Cardiac septum (tissue), 1 donor: ENCODE measurements around the gene TAT. TPM values are rescaled to one million over a fixed set of nuclear protein-coding genes. Genes with fewer than 3 reads are reported as not detected.
A peak's percentile ranks its signal among the peaks of the same experiment; 100 is the strongest.
"Not testable (repeated sequence)": the region's sequence is repeated elsewhere in the genome, so short reads cannot be mapped to it uniquely, and the experiment has no call there.

ENCODE experiments used
- DNase-seq: peaks from one replicate; pipeline ENCODE4 v3.0.0-alpha.2; 2020; ENCODE audit warnings: low spot score
- intact Hi-C: fragments of 100-400 bp; cut with DNase I; formaldehyde crosslinking; loops from one replicate; pipeline ENCODE4 v1.14.0; 2022
- long read RNA-seq: library from polyadenylated mRNA; unstranded; transcript quantifications from one replicate; pipeline ENCODE4 v2.0.0, GENCODE V29; 2021
- total RNA-seq: library from RNA; stranded (reverse); fragmentation: NEBNext Ultra II Directional; extraction: Animal tissue kit (Norgen Biotek cat#: 25700); gene quantifications from one replicate; pipeline ENCODE4 v1.2.1, GENCODE V29; 2021
- donor health status: DM: no; HTN: no; CAD: no.

TAT gene
- not detected for total RNA-seq
- long read RNA-seq = 0 reads

- intact Hi-C loops = no loop called here
These were observed at the start of gene TAT for GRCh38 chr16:71576971-71577370. TSS of gene TAT (minus strand) at chr16:71577092. CDS start at chr16:71576415, 677 bp downstream.

GRCh38 chr16:71626018-71626857 is 49.3 kb upstream of the TAT start, which contains the start of gene MARVELD3:
TSS of gene MARVELD3 (plus strand) at chr16:71626184. CDS start at chr16:71626230, 46 bp downstream.
- intact Hi-C loops = no loop called here
- no peak for DNase-seq

More at GRCh38 chr16:71576971-71577370, at the start of gene TAT:
- DNase-seq = no peak

GRCh38 chr16:71625113-71625850 is 48.4 kb upstream of the TAT start:
- intact Hi-C loops = no loop called here
- no peak for DNase-seq

DNA sequence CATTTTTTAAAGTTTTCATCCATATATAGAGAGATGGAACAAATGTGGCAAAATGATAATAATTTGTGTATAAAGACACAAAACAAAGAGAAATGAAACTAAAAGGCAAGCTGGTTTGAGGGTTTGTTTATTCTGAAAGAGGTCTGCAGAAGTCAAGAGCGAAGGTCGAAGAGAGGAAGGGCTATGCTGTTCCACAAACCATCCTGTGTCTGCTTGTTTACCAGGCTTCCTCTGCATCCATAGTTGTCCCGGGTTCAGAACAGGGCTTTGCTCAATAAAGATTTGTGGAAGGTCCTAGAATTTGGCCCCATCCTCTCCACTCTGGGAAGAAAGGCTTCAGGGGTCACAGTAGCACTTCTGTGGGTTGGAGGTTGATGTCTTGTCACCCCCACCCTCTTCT is 46.7 kb upstream of the TAT start:
- intact Hi-C loops = no loop called here
- DNase-seq = no peak

DNA sequence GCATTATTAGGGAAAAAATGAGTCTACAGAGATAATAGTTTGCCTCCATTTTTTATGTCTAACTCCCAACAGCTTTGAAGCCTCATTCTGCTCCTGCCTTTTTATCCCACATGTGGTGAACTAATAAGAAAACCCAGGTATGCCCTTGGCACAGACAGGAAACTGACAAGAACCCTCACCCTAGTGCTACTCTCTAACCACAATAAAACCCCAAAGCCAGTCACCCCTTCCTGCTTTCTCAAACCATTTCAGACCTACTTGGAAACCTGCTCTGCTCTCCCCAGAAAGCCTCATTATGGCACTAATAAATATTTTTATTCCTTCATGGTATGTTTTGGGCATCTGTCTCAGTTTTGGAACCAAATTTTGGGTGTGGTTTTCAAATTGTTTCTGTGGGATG is 45.2 kb upstream of the TAT start:
- no peak for DNase-seq
- intact Hi-C loops = no loop called here

GRCh38 chr16:71618429-71618828 is 41.5 kb upstream of the TAT start:
- intact Hi-C loops = no loop called here
- DNase-seq = no peak

DNA sequence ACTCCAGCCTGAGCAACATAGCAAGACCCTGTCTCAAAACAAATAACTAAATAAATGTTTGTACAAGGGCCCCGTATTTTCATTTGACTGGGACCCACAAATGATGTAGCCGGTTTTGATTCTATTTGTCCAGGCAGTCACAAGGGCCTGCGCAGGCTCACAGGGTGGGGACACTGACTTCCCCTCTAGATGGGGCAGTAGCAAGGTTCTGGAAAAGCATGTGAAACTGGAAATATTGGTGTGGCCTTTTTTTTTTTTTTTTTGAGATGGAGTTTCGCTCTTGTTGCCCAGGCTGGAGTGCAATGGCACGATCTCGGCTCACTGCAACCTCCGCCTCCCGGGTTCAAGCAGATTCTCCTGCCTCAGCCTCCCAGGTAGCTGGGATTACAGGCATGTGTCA is 38.1 kb upstream of the TAT start:
- intact Hi-C loops, DNase-seq: not testable (repeated sequence)

GRCh38 chr16:71610936-71611871 is 34.3 kb upstream of the TAT start:
- intact Hi-C loops = loop anchor here (2.0 kb wide), 1 partner anchor 198 kb away; no protein-coding TSS in a partner anchor
- peak; percentile 79 for DNase-seq

- intact Hi-C loops = loop anchor here (2.0 kb wide), 1 partner anchor 198 kb away; no protein-coding TSS in a partner anchor
- DNase-seq = no peak
These were observed 33.6 kb upstream of the TAT start for GRCh38 chr16:71610447-71610846.

DNA sequence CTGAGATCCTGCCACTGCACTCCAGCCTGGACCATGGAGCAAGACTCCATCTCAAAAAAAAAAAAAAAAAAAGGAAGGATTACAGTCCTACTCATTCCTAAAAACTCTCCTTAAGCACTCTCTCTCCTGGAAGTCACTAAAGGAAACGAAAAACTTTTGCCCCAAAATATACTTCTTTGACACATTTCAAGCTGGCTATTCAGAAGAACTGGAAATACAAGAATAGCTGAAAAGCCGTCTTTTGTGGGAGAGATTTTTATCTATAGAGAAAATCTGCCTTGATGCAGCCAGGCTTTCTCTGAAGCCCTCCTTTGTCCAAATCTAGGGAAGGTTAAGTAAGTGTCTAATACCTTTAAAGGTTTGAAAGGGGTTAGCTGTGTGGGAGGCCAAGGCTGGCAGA is 32.2 kb upstream of the TAT start:
- intact Hi-C loops = no loop called here
- no peak for DNase-seq

DNA sequence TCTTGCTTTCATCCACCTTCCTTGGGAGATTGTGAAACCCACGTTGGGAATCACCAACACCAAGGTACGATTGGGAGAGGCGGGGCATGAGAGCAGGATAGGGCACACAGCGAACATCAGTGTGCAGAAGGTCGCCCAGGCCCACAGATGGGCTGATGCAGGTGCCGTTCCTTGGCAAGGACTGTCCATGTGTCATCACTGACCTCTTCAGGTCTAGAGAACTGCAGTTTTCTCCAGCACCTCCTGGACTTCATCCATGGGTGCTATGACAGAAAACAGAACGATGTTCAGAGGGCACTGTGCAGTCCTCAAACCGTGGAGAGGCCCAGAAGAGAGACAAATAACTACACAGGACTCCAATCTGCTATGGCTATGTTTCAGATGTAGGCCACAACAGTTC is 23.9 kb upstream of the TAT start:
- DNase-seq = no peak
- intact Hi-C loops = no loop called here

DNA sequence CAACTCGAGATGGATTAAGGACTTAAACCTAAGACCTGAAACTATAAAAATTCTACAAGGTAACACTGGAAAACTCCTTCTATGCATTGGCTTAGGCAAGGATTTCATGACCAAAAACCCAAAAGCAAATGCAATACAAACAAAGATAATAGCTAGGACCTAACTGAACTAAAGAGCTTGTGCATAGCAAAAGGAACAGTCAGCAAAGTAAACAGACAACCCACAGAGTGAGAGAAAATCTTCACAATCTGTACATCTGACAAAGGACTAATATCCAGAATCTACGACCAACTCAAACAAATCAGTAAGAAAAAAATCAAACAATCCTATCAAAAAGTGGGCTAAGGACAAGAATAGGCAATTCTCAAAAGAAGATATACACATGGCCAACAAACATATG is 21.5 kb upstream of the TAT start:
- DNase-seq, intact Hi-C loops: not testable (repeated sequence)

- intact Hi-C loops, DNase-seq: not testable (repeated sequence)
These were observed 18.5 kb upstream of the TAT start for GRCh38 chr16:71595340-71595826.

- DNase-seq = no peak
- intact Hi-C loops = no loop called here
These were observed 17.2 kb upstream of the TAT start for GRCh38 chr16:71594000-71594646.

DNA sequence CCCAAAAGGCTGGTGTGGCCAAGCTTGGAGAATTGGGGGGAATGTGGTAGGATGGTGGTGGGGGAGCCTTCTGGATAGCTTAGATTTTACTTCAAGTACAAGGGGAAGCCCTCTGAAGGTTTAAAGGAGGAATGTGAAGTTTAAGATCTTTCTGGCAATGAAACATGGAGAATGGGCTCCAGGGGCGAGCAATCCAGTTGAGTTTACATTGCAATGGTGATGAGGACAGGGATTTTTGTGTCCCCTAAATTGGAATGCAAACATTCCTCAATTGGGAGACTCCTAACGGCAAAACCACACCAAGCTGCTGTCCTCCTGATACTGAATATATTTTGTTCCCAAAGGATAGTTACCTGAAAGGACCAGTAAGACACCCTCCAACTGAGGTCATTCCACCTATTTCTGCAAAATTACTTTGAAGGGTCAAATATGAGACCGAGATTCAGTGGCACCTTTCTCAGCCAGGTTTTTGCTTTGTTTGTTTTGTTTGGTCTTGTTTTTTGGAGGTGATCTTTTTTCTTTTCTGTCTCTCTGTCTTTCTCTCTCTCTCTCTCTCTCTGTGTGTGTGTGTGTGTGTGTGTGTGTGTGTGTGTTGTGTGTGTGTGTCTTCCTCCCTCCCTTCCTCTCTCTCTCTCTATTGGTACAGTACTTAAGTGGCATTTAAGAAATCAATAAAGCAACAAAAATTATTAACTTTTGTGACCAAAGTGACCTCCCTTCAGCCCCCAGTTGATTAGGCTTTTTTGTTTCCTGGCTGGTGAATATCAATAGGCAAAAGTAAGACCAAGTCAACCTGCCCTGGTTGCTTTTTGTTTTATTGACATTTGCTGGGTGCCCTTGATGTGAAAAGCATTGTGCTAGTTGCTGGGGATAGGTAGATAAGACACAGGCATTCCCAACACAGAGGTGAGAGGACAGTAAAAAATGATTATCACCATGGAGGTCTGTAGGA is 16.4 kb upstream of the TAT start:
- DNase-seq = no peak
- intact Hi-C loops = no loop called here

DNA sequence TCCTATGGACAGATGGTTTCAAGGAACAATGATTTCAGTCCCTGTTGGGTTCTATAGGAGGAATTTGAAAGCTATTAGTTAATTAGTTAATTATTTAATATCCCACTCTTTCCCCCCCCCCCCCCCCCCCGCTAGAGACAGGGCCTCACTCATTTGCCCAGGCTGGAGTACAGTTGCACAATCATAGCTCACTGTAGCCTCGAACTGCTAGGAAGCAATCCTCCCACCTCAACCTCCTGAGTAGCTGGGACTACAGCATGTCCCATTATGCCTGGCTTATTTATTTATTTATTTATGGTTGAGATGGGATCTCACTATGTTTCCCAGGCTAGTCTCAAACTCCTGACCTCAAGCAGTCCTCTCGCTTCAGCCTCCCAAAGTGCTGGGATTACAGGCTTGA is 15.0 kb upstream of the TAT start:
- no peak for DNase-seq
- intact Hi-C loops = no loop called here

DNA sequence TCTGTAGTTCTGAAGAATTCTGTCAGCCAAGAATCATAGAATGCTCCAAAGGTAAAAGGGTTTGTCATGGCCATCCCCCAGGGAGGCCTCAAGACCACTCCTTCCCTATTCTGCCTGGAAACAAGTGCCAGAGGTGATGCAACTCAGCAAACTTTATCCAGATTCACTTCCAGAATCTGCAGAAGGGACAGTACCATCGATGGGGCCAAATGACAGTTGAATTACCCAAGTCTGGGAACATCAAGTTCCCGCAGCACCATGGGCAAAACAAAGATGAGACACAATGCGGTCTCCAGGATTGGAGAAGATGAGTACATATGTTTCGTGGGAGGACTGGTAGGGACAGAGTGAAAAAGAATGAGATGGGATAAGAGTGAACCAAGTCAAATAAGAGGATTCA is 13.7 kb upstream of the TAT start:
- DNase-seq = no peak
- intact Hi-C loops = no loop called here

DNA sequence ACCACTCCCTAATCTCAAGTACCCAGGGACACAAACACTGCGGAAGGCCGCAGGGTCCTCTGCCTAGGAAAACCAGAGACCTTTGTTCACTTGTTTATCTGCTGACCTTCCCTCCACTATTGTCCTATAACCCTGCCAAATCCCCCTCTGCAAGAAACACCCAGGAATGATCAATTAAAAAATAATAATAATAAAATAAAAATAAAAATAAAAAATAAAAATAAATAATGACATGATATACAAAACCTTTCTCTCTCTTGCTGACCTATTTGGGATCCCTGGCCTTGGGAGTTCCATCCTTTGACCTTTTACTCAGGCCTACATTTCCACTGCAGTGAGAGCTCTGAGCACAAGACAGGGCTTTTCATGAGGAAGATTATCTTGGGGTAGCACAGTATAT is 13.2 kb upstream of the TAT start:
- not testable (repeated sequence) for DNase-seq

More for the DNA sequence above, 13.2 kb upstream of the TAT start:
- intact Hi-C loops = not testable (repeated sequence)
